Measurements from ENCODE around the gene TOMM20.
A peak's percentile ranks its signal among the peaks of the same experiment; 100 is the strongest.
"Not testable (repeated sequence)": the region's sequence is repeated elsewhere in the genome, so short reads cannot be mapped to it uniquely, and the experiment has no call there.

TOMM20 gene

DNA sequence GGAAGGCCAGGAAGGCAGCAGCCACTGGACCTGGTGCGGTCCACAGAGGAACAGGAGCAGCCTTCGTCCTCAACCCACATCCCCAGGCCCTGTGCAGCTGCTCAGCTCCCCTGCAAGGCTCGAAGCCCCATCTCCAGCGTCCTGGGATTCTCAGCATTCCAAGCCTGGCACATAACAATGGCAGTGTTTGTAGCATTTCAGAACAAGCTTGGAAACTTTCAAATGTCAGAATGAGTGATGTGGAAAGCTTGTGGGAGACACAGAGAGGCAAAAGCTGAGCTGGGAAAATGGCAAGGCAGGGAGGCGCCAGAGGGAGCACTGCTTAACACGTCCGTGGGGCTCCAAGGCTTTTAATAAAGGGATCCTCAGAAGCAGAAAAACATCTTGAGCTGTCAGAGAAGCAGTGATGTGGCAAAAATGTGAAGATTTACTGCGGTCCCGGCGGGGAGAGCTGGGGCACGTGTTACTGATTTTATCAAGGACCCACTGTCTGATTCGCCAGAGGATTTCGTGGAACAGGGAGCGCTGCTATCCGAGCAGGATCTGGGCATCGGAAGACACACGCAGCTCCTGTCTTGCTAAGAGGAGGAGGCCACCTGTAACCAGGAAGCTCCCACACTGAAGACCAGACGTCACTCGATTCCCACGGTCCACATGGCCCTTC is 38.1 kb downstream of the TOMM20 start:
- H3K4me3 ChIP-seq (ENCODE audit: low read length), result no peak overlapping the region
- DNase-seq (ENCODE audit: low read depth), result no peak
- TF ChIP-seq CTCF (IDR thresholded peaks at IDR 0.05; ENCODE audit: insufficient read depth, low read depth, low read length, missing control alignments), result no peak

DNA sequence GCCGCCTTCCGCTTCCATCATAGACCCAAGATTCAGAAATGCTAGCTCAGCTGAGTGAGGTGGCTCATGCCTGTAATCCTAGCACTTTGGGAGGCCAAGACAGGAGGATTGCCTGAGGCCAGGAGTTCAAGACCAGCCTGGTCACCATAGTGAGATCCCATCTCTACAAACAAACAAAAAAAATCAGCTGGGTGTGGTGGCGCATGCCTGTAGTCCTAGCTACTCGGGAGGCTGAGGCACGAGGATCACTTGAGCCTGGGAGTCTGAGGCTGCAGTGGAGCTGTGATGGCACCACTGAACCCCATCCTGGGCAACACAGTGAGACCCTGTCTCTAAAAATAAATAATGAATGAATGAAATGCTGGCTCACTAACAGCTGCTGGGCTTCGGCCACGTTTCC is 39.7 kb downstream of the TOMM20 start:
- TF ChIP-seq CTCF (IDR thresholded peaks at IDR 0.05; ENCODE audit: insufficient read depth, low read depth, low read length, missing control alignments), result no peak
- H3K4me3 ChIP-seq (ENCODE audit: low read length), result no peak overlapping the region
- no peak for DNase-seq (ENCODE audit: low read depth)

DNA sequence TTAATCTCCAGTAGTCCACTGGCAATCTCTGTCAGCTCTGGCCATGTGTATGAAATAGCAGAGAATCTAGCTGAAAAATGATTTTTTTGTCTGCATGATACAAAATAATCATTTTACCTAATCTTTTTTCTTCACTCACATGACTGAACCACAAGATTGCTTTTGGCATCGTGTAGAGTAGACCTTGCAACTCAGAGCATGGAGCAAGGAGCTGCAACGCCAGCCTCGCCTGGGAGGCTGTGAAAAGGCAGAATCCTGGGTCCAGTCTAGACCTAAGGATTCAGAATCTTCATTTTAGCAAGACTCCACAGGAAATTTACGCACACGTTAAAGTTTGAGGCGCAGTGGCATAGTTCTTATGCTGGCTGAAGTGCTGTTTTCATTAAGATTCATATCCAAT is 40.2 kb downstream of the TOMM20 start:
- no peak for DNase-seq (ENCODE audit: low read depth)
- TF ChIP-seq CTCF (IDR thresholded peaks at IDR 0.05; ENCODE audit: insufficient read depth, low read depth, low read length, missing control alignments), result no peak

DNA sequence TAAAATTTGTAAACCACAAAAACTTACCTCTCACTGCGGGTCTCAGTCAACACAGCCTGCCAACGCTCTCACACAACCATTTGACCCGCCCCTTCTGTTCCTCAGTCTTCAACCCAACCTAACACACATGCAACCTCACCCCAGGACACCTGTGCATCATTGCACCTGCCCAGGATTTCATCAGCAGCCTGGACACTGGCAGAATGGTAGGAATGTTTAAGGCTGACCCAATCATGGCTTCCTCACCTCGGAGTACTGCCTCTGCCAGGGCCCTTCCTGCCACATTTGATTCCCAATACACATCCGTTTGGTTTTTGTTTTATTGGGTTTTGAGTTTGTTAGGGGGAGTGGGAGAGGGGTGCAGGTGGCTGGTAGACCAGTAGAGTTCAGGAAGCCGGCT is 40.7 kb downstream of the TOMM20 start:
- DNase-seq (ENCODE audit: low read depth), result no peak
- no peak for TF ChIP-seq CTCF (IDR thresholded peaks at IDR 0.05; ENCODE audit: insufficient read depth, low read depth, low read length, missing control alignments)

More for the DNA sequence above, 40.2 kb downstream of the TOMM20 start:
- H3K4me3 ChIP-seq (ENCODE audit: low read length), result no peak overlapping the region

DNA sequence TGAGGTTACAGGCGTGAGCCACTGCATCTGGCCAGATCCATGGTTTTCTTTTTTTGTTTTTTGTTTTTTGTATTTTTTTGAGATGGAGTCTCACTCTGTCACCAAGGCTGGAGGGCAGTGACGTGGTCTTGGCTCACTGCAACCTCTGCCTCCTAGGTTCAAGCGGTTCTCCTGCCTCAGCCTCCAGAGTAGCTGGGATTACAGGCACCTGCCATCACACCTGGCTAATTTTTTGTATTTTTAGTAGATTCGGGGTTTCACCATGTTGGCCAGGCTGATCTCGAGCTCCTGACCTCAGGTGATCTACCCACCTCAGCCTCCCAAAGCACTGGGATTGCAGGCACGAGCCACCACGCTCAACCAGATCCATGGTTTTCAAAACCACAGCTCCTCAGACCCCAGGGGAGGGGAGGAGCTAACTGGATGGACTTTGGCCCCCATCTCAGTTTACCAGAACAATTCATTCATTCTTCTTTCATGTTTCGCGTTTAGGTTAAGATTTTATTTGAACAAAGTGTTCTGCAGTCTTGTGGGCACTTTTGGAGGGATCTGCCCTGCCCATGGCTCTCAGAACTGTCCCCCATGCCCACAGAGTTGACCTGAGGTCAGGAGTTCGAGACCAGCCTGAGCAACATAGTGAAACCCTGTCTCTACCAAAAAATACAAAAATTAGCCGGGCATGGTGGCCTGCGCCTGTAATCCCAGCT is 43.1 kb downstream of the TOMM20 start:
- H3K4me3 ChIP-seq (ENCODE audit: low read length); DNase-seq (ENCODE audit: low read depth): not testable (repeated sequence)

More for the DNA sequence above, 40.7 kb downstream of the TOMM20 start:
- H3K4me3 ChIP-seq (ENCODE audit: low read length), result no peak overlapping the region

GRCh38 chr1:235080788-235081187 is 47.8 kb downstream of the TOMM20 start:
- not testable (repeated sequence) for DNase-seq (ENCODE audit: low read depth); H3K4me3 ChIP-seq (ENCODE audit: low read length)

- DNase-seq (ENCODE audit: low read depth); H3K4me3 ChIP-seq (ENCODE audit: low read length): not testable (repeated sequence)
Observed at GRCh38 chr1:235080297-235080657, 48.4 kb downstream of the TOMM20 start.

DNA sequence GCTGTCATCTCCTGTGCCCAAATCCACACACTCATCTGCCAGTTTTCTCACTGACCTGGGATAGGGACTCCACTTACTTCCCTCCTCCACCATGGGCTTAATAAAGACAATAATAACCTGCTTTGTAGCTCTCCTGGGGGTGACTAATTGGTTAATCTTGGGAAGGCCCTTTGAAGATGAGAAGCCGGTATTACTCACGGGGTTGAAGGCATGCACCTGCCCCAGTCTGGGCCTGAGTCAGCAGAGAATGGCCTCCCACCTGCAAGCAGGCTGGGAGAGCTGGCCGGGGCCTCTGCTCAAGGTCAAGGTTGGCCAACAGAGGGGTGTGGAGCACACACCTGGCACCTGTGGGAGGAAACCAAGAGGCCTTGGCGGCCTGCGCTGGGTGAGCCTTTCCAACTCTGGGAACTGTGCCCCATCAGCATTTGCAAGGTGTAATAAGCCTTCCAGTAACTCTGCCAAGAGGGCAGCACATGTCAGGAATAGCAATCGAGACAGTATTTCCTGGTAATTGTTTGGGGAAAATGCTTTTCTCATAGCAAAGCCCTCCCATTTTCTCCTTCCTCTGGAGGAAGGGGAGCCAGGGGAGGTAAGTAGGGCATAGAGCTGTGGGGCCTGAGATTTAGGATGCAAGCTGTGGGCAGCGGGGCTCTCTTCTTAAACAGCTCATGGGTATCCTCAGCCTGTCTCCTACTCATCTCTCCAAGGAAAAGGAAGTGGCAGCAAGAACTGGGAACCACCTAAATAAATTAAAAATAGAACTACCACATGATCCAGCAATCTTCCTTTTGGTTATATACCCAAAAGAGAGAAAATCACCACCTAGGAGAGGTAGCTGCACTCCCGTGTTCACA is 49.0 kb downstream of the TOMM20 start:
- H3K4me3 ChIP-seq (ENCODE audit: low read length), result no peak overlapping the region
- no peak for TF ChIP-seq CTCF (IDR thresholded peaks at IDR 0.05; ENCODE audit: insufficient read depth, low read depth, low read length, missing control alignments)
- DNase-seq (ENCODE audit: low read depth), result peak; percentile 99
